Fibroblast of lung (primary cell): ENCODE data around the gene PTPRE.

Experiments used
- CTCF ChIP-seq, 2 donors: IDR thresholded peaks in 1 of 2; conservative IDR thresholded peaks in 1 of 2; 1 replicate in 1 of 2; 2 replicates in 1 of 2; pipeline ENCODE4 v1.5.1; 2011 to 2012; ENCODE audit warnings: low read length in 2 of 2, control low read depth in 1 of 2, inconsistent platforms in 1 of 2, low read depth in 1 of 2, mild to moderate bottlenecking in 1 of 2
- EZH2 ChIP-seq: IDR thresholded peaks from 2 replicates; pipeline ENCODE4 v1.5.1; 2012; ENCODE audit warnings: low read length, control low read depth, mild to moderate bottlenecking; ENCODE audit errors: missing control alignments

DNA sequence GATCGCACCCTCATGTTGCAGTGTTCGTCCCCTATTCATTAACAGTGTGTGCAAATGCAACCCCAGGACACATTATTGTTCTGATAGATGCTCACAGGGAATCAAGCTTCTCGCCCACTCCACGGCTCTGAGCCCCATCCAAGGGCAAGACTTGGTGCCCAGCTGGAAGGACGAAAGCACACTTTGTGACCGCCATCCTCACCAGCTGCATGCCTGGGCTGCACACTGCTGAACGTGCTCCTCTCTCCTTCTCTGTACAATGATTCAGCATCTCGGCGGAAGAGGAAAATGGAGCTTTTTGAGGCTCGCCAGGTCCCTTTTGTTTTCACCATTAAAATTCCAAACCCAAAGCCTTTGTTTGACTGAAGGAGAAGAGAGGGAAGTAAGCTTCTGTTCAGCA is 177.5 kb downstream of the PTPRE start:
- TF ChIP-seq CTCF (conservative IDR thresholded peaks at IDR 0.05 in 1 of 2, IDR thresholded peaks at IDR 0.05 in 1 of 2; ENCODE audit: low read depth in 1 of 2, low read length in 2 of 2) (no peak), EZH2 (no peak)
